Mucosa of rectum (tissue), 2 donors: ENCODE results near the gene VAPB.

ENCODE experiments used
- H3K27ac ChIP-seq, 2 donors: one replicate each; pipeline ENCODE4 v1.7.0; 2013; ENCODE audit warnings: inconsistent platforms in 2 of 2, low read depth in 2 of 2, low read length in 2 of 2
- H3K27me3 ChIP-seq, 2 donors: one replicate each; pipeline ENCODE4 v1.7.0; 2013; ENCODE audit warnings: low read length in 2 of 2; ENCODE audit not compliant: control insufficient read depth in 2 of 2, insufficient read depth in 2 of 2
- H3K36me3 ChIP-seq, 2 donors: one replicate each; pipeline ENCODE4 v1.7.0; 2013; ENCODE audit warnings: low read length in 2 of 2; ENCODE audit not compliant: control insufficient read depth in 2 of 2, insufficient read depth in 2 of 2
- H3K4me1 ChIP-seq, 2 donors: one replicate each; pipeline ENCODE4 v1.7.0; 2013; ENCODE audit warnings: low read length in 2 of 2, mild to moderate bottlenecking in 1 of 2; ENCODE audit not compliant: control insufficient read depth in 2 of 2, insufficient read depth in 2 of 2
- H3K4me3 ChIP-seq, 2 donors: one replicate each; pipeline ENCODE4 v1.7.0; 2013; ENCODE audit warnings: low read length in 2 of 2
- H3K9ac ChIP-seq, 2 donors: one replicate each; pipeline ENCODE4 v1.7.0; 2013; ENCODE audit warnings: low read length in 2 of 2, low read depth in 1 of 2, mild to moderate bottlenecking in 1 of 2
- H3K9me3 ChIP-seq, 2 donors: one replicate each; pipeline ENCODE4 v1.7.0; 2013; ENCODE audit warnings: low read length in 2 of 2; ENCODE audit not compliant: control insufficient read depth in 2 of 2
- donor health status: healthy.
- donor health status: Normal muscosa, but diverticular disease.

The VAPB gene

GRCh38 chr20:58393299-58393698 is 4.3 kb downstream of the VAPB start:
- Histone ChIP-seq H3K36me3 (no peaks in the 10 kb centered on the region), H3K27me3 (no peaks in the 10 kb centered on the region), H3K4me1 (peaks cover 10 to 16% of the 10 kb centered on the region in 2 donors), H3K9me3 (no peaks in the 10 kb centered on the region), H3K9ac (no peak overlapping the region), H3K27ac (no peak overlapping the region), H3K4me3 (no peak overlapping the region)

GRCh38 chr20:58394801-58395200 is 5.8 kb downstream of the VAPB start:
- Histone ChIP-seq H3K4me3 (no peak overlapping the region), H3K9me3 (no peaks in the 10 kb centered on the region), H3K27me3 (no peaks in the 10 kb centered on the region), H3K36me3 (no peaks in the 10 kb centered on the region), H3K27ac (no peak overlapping the region), H3K4me1 (peaks cover 7 to 14% of the 10 kb centered on the region in 2 donors), H3K9ac (no peak overlapping the region)

GRCh38 chr20:58395604-58396003 is 6.6 kb downstream of the VAPB start:
- Histone ChIP-seq H3K9ac (no peak overlapping the region), H3K36me3 (no peaks in the 10 kb centered on the region), H3K27me3 (no peaks in the 10 kb centered on the region), H3K9me3 (no peaks in the 10 kb centered on the region), H3K27ac (no peak overlapping the region), H3K4me1 (peaks cover 0 to 6% of the 10 kb centered on the region in 2 donors), H3K4me3 (no peak overlapping the region)

- H3K4me1 ChIP-seq = no peaks in the 10 kb centered on the region
These were observed 8.4 kb downstream of the VAPB start for GRCh38 chr20:58397429-58397828.

GRCh38 chr20:58398254-58398653 is 9.2 kb downstream of the VAPB start:
- Histone ChIP-seq H3K9me3 (no peaks in the 10 kb centered on the region), H3K9ac (no peak overlapping the region), H3K27me3 (no peaks in the 10 kb centered on the region), H3K27ac (no peak overlapping the region), H3K4me3 (no peak overlapping the region), H3K4me1 (no peaks in the 10 kb centered on the region), H3K36me3 (peaks cover 0 to 2% of the 10 kb centered on the region in 2 donors)

More at GRCh38 chr20:58397429-58397828, 8.4 kb downstream of the VAPB start:
- Histone ChIP-seq H3K4me3 (no peak overlapping the region), H3K9ac (no peak overlapping the region), H3K36me3 (peaks cover 0 to 2% of the 10 kb centered on the region in 2 donors), H3K27ac (no peak overlapping the region), H3K27me3 (no peaks in the 10 kb centered on the region), H3K9me3 (no peaks in the 10 kb centered on the region)

- H3K9ac ChIP-seq = no peak overlapping the region
- no peaks in the 10 kb centered on the region for H3K4me1 ChIP-seq
- H3K4me3 ChIP-seq = no peak overlapping the region
These were observed 10.9 kb downstream of the VAPB start for GRCh38 chr20:58399926-58400325.

GRCh38 chr20:58401162-58401561 is 12.1 kb downstream of the VAPB start:
- no peak overlapping the region for H3K4me3 ChIP-seq
- peaks cover 0 to 2% of the 10 kb centered on the region in 2 donors for H3K36me3 ChIP-seq
- no peaks in the 10 kb centered on the region for H3K4me1 ChIP-seq
- no peaks in the 10 kb centered on the region for H3K9me3 ChIP-seq
- H3K27me3 ChIP-seq = no peaks in the 10 kb centered on the region
- no peak overlapping the region for H3K9ac ChIP-seq
- no peak overlapping the region for H3K27ac ChIP-seq

More at GRCh38 chr20:58399926-58400325, 10.9 kb downstream of the VAPB start:
- no peaks in the 10 kb centered on the region for H3K27me3 ChIP-seq
- no peaks in the 10 kb centered on the region for H3K9me3 ChIP-seq
- H3K36me3 ChIP-seq = peaks cover 0 to 2% of the 10 kb centered on the region in 2 donors
- H3K27ac ChIP-seq = no peak overlapping the region

- H3K9me3 ChIP-seq = no peaks in the 10 kb centered on the region
- H3K36me3 ChIP-seq = peaks cover 0 to 2% of the 10 kb centered on the region in 2 donors
- no peaks in the 10 kb centered on the region for H3K4me1 ChIP-seq
- no peaks in the 10 kb centered on the region for H3K27me3 ChIP-seq
- no peak overlapping the region for H3K27ac ChIP-seq
- H3K9ac ChIP-seq = no peak overlapping the region
- no peak overlapping the region for H3K4me3 ChIP-seq
These were observed 13.3 kb downstream of the VAPB start for GRCh38 chr20:58402305-58402704.

GRCh38 chr20:58402827-58403226 is 13.8 kb downstream of the VAPB start:
- H3K27me3 ChIP-seq = no peaks in the 10 kb centered on the region
- H3K4me1 ChIP-seq = no peaks in the 10 kb centered on the region
- H3K9ac ChIP-seq = no peak overlapping the region
- no peaks in the 10 kb centered on the region for H3K9me3 ChIP-seq
- peaks cover 0 to 2% of the 10 kb centered on the region in 2 donors for H3K36me3 ChIP-seq
- H3K27ac ChIP-seq = no peak overlapping the region
- H3K4me3 ChIP-seq = no peak overlapping the region

- H3K36me3 ChIP-seq = peaks cover 0 to 2% of the 10 kb centered on the region in 2 donors
- no peaks in the 10 kb centered on the region for H3K9me3 ChIP-seq
- no peaks in the 10 kb centered on the region for H3K27me3 ChIP-seq
- H3K4me3 ChIP-seq = no peak overlapping the region
- H3K27ac ChIP-seq = no peak overlapping the region
- H3K9ac ChIP-seq = no peak overlapping the region
- H3K4me1 ChIP-seq = no peaks in the 10 kb centered on the region
These were observed 14.2 kb downstream of the VAPB start for GRCh38 chr20:58403272-58403671.
